Stimulated activated CD4-positive, alpha-beta T cell treated with anti-CD3 and anti-CD28 coated beads, TNF-alpha, amount 100 ng/mL, for 4 hours (primary cell): ENCODE results near the gene CLCN2.

Experiments used
- DNase-seq, 3 experiments: peaks; one replicate each; pipeline ENCODE4 v3.0.0-alpha.2; 2020; ENCODE audit warnings: low read depth in 3 of 3

The CLCN2 gene

GRCh38 chr3:184361532-184361931, at the start of gene CLCN2, which contains the start of gene POLR2H:
Gene CLCN2 (minus strand): TSS chr3:184361605. CDS start chr3:184361479, 126 bp downstream.
Gene POLR2H (plus strand): TSS chr3:184361710. CDS start chr3:184363493, 1,783 bp downstream.
- peak in 2 of 3 experiments; percentile 10 to 48 for DNase-seq

DNA sequence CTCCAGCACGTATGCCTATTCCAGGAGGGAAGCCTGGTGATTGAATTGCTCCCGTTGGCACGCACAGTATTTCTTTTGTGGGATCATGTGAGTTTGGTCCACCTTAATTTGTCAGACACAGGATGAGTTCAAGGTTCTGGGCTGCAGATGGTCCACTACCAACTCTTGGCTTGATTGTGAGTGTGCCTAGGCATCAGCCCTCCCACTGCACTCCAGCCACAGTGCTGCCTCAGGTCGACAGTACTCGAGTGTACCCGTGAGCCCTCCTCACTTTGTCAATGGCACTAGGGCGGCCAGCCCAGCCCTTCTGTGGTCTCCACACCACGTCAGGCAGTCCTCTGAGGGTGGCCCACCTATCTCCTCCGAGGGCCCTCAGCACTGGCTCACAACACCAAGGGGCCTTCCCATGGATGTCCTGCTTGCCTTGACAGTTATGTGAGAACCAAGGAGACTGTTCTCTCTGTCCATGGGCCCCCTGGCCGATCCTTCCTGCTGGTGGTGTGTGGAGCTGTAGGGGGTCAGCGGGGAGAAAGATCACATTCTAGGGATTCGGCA, 48.6 kb upstream of the CLCN2 start:
- no peak for DNase-seq

DNA sequence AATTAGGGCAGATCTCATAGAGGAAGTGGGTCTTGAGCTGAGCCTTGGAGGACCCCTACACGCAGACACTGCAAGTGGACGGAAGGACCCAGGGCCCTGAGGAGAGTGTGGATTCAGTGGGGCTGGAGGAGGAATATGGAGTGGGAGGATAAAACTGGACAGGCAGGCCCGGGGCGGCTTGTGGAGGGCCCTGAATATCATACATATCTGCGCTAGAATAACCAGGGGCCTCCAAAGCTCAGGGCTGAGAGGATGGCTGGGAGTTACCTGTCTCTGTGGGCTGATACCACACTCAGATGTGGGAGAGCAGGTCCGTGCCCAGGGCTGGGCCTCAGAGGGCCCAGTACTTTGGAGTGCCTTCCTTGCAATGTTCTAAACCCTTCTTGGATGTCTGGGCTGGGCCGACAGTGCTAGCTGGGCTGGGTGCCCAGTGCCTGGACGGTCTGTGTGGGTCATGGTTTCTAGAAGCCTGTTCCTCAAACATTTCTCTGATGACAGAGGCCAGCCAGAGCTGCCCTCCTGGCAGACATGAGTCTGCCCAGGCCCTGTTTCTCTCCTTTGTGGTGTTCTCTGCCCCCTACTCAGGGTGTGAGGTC, 48.0 kb upstream of the CLCN2 start:
- DNase-seq, result no peak

GRCh38 chr3:184405075-184406030, 43.9 kb upstream of the CLCN2 start:
- DNase-seq, result no peak

DNA sequence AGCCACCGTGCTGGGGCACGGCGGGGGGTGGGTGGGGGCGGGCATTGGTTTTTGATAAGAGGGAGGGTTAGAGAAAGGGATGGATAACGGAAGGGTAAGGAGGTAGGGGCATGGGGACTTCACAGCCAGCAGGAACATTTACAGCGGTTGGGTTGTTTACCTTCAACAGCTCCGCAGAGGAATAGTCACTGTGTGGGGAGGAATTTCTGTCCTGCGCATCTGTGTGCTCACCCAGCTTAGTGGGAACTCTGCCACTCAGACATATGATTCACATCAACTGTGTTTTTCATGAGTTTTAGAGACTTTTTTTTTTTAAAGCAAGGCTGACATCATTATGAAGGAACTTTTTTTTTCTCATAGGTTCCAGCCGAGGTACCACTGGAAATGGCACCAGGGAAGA, 38.0 kb upstream of the CLCN2 start:
- DNase-seq, result no peak

- no peak for DNase-seq
These were observed 33.9 kb upstream of the CLCN2 start for GRCh38 chr3:184395320-184395660.

GRCh38 chr3:184391266-184391665, 29.9 kb upstream of the CLCN2 start:
- no peak for DNase-seq

- no peak for DNase-seq
These were observed 28.6 kb upstream of the CLCN2 start for GRCh38 chr3:184389935-184390528.

GRCh38 chr3:184389384-184389783, 28.0 kb upstream of the CLCN2 start:
- DNase-seq, result no peak

- DNase-seq, result no peak
These were observed 27.5 kb upstream of the CLCN2 start for GRCh38 chr3:184388936-184389230.

DNA sequence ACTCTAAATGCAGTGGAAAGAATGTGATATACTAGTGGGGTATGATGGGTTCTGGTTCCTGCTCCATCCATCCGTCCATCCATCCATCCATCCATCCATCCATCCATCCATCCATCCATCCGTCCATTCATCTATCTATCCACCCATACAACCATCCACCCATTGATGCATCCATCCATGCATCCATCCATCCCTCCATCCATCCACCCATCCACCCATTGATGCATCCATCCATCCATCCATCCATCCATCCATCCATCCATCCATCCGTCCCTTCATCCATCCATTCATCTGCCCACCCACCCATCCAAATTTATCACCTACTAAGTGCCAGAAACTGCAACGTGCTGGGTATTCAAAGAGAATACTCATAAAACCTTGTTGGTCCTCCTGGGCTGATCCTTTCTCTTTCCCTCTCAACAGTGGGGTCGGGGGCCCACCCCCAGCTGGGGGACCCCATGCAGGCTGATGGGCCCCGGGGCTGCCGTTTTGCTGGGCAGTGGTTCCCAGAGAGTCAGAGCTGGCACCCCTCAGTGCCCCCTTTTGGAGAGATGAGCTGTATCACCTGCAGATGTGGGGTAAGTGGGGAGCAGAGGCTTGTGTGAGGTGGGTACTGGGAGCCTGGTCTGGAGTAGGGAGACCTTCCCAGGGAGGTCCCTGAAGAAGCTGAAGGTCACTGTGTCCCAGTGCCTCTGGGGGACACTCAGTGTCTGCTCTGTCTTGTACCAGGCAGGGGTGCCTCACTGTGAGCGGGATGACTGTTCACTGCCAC, 26.9 kb upstream of the CLCN2 start:
- no peak for DNase-seq

DNA sequence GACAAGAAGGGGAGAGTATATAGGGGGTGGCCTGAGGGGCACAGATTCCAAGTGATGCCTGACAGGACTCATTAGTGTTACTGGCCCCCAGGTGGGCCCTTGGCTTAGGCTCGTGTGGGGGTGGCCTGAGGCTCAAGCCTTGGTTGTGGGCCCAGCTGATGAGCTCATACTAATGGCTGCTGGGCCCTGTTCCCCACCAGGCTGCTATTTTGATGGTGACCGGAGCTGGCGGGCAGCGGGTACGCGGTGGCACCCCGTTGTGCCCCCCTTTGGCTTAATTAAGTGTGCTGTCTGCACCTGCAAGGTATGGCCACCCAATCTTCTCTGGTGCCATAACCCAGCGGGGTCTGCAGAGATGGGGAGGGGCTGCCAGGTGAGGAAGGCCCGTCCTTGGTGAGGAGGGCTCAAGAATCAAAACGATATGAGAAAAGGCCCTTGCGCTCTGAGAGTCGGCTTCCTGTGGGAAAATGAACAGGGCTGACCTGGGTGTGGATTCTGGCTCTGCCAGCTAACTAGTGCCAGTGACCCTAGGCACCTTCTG, 25.8 kb upstream of the CLCN2 start:
- DNase-seq, result no peak

GRCh38 chr3:184386047-184386806, 24.8 kb upstream of the CLCN2 start:
- no peak for DNase-seq

GRCh38 chr3:184384856-184385422, 23.5 kb upstream of the CLCN2 start:
- no peak for DNase-seq

DNA sequence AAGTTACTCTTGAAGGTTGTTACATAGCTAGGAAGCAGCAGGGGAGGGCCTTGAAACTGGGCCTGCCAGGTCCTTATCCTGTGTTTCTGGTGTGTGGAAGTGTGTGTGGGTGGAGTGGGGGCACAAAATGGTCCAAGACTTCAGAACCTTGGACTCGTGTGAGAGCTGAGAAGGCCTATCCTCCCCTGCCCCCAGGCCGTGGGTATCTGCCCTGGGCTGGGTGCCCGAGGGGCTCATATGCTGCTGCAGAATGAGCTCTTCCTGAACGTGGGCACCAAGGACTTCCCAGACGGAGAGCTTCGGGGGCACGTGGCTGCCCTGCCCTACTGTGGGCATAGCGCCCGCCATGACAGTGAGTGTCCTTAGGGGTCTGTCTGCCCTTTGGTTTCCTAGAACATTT, 22.9 kb upstream of the CLCN2 start:
- no peak for DNase-seq

- DNase-seq, result no peak
These were observed 21.8 kb upstream of the CLCN2 start for GRCh38 chr3:184383033-184383740.

DNA sequence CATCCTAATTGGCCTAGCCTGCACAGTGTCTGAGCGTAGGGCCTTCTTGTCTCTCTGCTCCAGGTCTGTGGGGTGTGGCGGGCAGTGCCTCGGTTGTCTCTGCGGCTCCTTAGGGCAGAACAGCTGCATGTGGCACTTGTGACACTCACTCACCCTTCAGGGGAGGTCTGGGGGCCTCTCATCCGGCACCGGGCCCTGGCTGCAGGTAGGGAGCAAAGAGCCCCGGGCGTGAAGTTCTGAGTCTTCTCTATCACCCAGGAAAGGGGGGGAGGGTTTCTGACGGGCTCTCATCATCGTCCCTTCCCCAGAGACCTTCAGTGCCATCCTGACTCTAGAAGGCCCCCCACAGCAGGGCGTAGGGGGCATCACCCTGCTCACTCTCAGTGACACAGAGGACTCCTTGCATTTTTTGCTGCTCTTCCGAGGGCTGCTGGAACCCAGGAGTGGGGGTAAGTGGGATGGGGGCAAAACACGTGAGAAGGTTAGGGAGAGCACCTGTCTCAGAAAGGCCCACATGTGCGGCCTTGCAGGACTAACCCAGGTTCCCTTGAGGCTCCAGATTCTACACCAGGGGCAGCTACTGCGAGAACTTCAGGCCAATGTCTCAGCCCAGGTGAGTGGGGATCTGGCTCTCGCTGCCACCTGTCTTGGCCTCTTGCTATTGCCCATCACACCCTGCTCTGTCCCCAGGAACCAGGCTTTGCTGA, 21.1 kb upstream of the CLCN2 start:
- no peak for DNase-seq

DNA sequence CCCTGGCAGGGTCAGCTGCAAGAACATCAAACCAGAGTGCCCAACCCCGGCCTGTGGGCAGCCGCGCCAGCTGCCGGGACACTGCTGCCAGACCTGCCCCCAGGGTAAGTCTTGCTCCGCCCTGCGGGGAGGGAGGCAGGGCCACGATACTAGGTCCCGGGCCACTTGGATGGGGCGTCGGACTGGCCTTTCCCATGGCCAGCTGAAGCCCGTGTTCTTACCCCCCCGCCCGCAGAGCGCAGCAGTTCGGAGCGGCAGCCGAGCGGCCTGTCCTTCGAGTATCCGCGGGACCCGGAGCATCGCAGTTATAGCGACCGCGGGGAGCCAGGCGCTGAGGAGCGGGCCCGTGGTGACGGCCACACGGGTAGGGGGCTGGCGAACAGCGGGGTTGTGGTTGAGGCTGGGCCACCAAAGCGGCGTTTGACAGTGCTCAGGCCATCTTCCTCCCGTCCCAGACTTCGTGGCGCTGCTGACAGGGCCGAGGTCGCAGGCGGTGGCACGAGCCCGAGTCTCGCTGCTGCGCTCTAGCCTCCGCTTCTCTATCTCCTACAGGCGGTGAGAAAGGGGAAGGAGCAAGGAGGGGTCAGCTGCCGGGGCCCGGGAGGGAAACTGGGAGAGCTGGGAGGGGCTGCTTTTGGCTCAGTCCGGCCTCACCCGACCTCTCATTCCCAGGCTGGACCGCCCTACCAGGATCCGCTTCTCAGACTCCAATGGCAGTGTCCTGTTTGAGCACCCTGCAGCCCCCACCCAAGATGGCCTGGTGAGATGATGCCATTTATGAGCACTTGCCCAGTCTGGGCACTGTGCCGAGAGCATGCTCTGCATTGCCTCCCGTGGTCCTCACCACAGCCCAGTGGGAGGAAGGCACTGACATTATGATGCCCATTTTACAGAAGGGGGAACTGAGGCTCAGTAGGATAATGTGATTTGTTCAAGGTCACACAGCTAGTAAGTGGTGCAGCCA, 20.1 kb upstream of the CLCN2 start:
- DNase-seq, result no peak
